ENCODE results near the gene TMEM121.
"Not testable (repeated sequence)": the region's sequence is repeated elsewhere in the genome, so short reads cannot be mapped to it uniquely, and the experiment has no call there.

- not testable (repeated sequence) for TF ChIP-seq CTCF, POLR2A (IDR thresholded peaks at IDR 0.05)
Observed at GRCh38 chr14:105558449-105559154, 32.2 kb downstream of the TMEM121 start.
